GM12878 (cell line): ENCODE results near the gene PPL. TPM values are rescaled to one million over a fixed set of nuclear protein-coding genes. Genes with fewer than 3 reads are reported as not detected.

Experiments
- ATAC-seq: fragments of 200-7000 bp; cut with Tn5 transposase; 3 replicates; pipeline ENCODE4 v1.9.1; 2020; ENCODE audit warnings: mild to moderate bottlenecking, moderate library complexity
- BruUV-seq: library from RNA; stranded (reverse); fragments of 400-500 nt; replicated peaks from 2 replicates; lab custom pipeline; 2021; lab: Mats Ljungman, UMichigan
- CTCF ChIA-PET: fragments of 300-600 bp; sonication (Branson Sonifier 250); formaldehyde crosslinking; extraction: SDS; loops from one replicate; lab custom pipeline; 2021; ENCODE audit warnings: inconsistent platforms; lab: Yijun Ruan, JAX
- POLR2A ChIA-PET: fragments of 350-600 bp; formaldehyde crosslinking; extraction: SDS; loops from one replicate; lab custom pipeline; 2021; ENCODE audit warnings: inconsistent platforms; lab: Charles Lee
- RAD21 ChIA-PET: fragments of 300-600 bp; sonication (Branson Sonifier 250); formaldehyde crosslinking; loops from one replicate; lab custom pipeline; 2023; ENCODE audit warnings: antibody characterized with exemption; ENCODE audit not compliant: unreplicated experiment; lab: Charles Lee
- SMC1A ChIA-PET: fragments of 300-600 bp; sonication (Branson Sonifier 250); formaldehyde crosslinking; loops from one replicate; lab custom pipeline; 2023; ENCODE audit not compliant: unreplicated experiment, uncharacterized antibody; lab: Charles Lee
- DNase-seq: peaks from one replicate; pipeline ENCODE4 v3.0.0-alpha.2; 2011; ENCODE audit warnings: low read depth, low spot score
- FAIRE-seq: peaks from 3 replicates; lab custom pipeline; 2011; peaks lifted over from hg19 to GRCh38; lab: Jason Lieb, UNC
- H2AFZ ChIP-seq: 2 replicates; pipeline ENCODE4 v1.6.0; 2011; ENCODE audit warnings: low read depth, low read length, control low read depth; ENCODE audit not compliant: control insufficient read depth
- H3K27ac ChIP-seq: 2 replicates; pipeline ENCODE4 v1.5.1; 2011; ENCODE audit warnings: control low read depth; ENCODE audit not compliant: control insufficient read depth, insufficient read depth
- H3K27me3 ChIP-seq, 2 experiments: replicated peaks in 1 of 2; 2 replicates each; pipeline versions ENCODE4 v1.6.0 to v1.6.1; 2011; ENCODE audit warnings: low read length in 1 of 2; ENCODE audit not compliant: control insufficient read depth in 2 of 2, insufficient read depth in 2 of 2
- H3K36me3 ChIP-seq, 2 experiments: 2 replicates each; pipeline ENCODE4 v1.5.1; 2011; ENCODE audit warnings: low read length in 1 of 2; ENCODE audit not compliant: control insufficient read depth in 2 of 2, insufficient read depth in 2 of 2
- H3K4me1 ChIP-seq: 2 replicates; pipeline ENCODE4 v1.6.1; 2011; ENCODE audit warnings: mild to moderate bottlenecking, low read length, moderate library complexity, mixed read lengths; ENCODE audit not compliant: control insufficient read depth, insufficient read depth
- H3K4me2 ChIP-seq: 2 replicates; pipeline ENCODE4 v1.6.0; 2011; ENCODE audit warnings: control low read depth; ENCODE audit not compliant: control insufficient read depth, insufficient read depth
- H3K4me3 ChIP-seq: fragments of 200-600 bp; sonication (generic); 2 replicates; pipeline ENCODE4 v1.5.1; 2016
- H3K79me2 ChIP-seq: 2 replicates; pipeline ENCODE4 v1.6.0; 2011; ENCODE audit warnings: low read length; ENCODE audit not compliant: control insufficient read depth, insufficient read depth
- H3K9ac ChIP-seq: 2 replicates; pipeline ENCODE4 v1.8.0; 2011; ENCODE audit warnings: low read length, control low read depth, mixed read lengths; ENCODE audit not compliant: control insufficient read depth, insufficient read depth
- H3K9me3 ChIP-seq: replicated peaks from 3 replicates; pipeline ENCODE4 v1.5.1; 2011; ENCODE audit warnings: mild to moderate bottlenecking, low read length; ENCODE audit not compliant: control insufficient read depth, insufficient read depth
- H4K20me1 ChIP-seq: 2 replicates; pipeline ENCODE4 v1.6.0; 2011; ENCODE audit not compliant: control insufficient read depth, insufficient read depth
- ATF7 ChIP-seq: fragments of 450-650 bp; IDR thresholded peaks from 2 replicates; pipeline ENCODE4 v1.6.1; 2016; ENCODE audit warnings: low read depth, mild to moderate bottlenecking
- BHLHE40 ChIP-seq, 2 experiments: fragments of 450-650 bp in 1 of 2; IDR thresholded peaks; 2 replicates each; pipeline ENCODE4 v1.6.1; 2011 to 2017; ENCODE audit warnings: low read depth in 2 of 2, borderline replicate concordance in 1 of 2, improper control_type of control experiment in 1 of 2, low read length in 1 of 2, mild to moderate bottlenecking in 1 of 2
- CEBPB ChIP-seq, 2 experiments: fragments of 150-350 bp in 1 of 2; IDR thresholded peaks; 2 replicates each; pipeline ENCODE4 v1.6.1; 2012 to 2014; ENCODE audit warnings: low read depth in 2 of 2, low read length in 2 of 2, borderline replicate concordance in 1 of 2, inconsistent platforms in 1 of 2
- ELK1 ChIP-seq: IDR thresholded peaks from 2 replicates; pipeline ENCODE4 v1.6.1; 2012; ENCODE audit warnings: low read depth, low read length, improper control_type of control experiment
- PAX8 ChIP-seq: fragments of 450-650 bp; IDR thresholded peaks from 2 replicates; pipeline ENCODE4 v1.6.1; 2017; ENCODE audit warnings: mild to moderate bottlenecking, moderate library complexity
- SKIL ChIP-seq: fragments of 450-650 bp; IDR thresholded peaks from 2 replicates; pipeline ENCODE4 v1.6.1; 2017; ENCODE audit warnings: mild to moderate bottlenecking, low read depth, inconsistent platforms; ENCODE audit not compliant: poor library complexity, severe bottlenecking
- SUZ12 ChIP-seq: fragments of 200-600 bp; sonication (generic); IDR thresholded peaks from one replicate; pipeline ENCODE4 v1.6.1; 2018; ENCODE audit warnings: antibody characterized with exemption, mild to moderate bottlenecking; ENCODE audit not compliant: unreplicated experiment
- ZBTB33 ChIP-seq: fragments of 450-650 bp; IDR thresholded peaks from 2 replicates; pipeline ENCODE4 v1.6.1; 2017; ENCODE audit warnings: mild to moderate bottlenecking
- ZNF622 ChIP-seq: fragments of 450-650 bp; IDR thresholded peaks from 2 replicates; pipeline ENCODE4 v1.6.1; 2017; ENCODE audit warnings: mild to moderate bottlenecking, inconsistent platforms
- WGBS: methylation state at CpG from one replicate; pipeline ENCODE4 v1.1.6; 2016; ENCODE audit warnings: low lambda C conversion rate; ENCODE audit not compliant: insufficient replicate concordance, insufficient coverage; ENCODE audit errors: missing lambda C conversion rate; 5-methylcytosine and 5-hydroxymethylcytosine counted together
- in situ Hi-C: fragments of 300-500 bp; cut with MboI; formaldehyde crosslinking; loops from 9 replicates; pipeline ENCODE4 v1.14.3; 2018; ENCODE audit warnings: mixed read lengths
- intact Hi-C: fragments of 100-400 bp; cut with micrococcal nuclease; formaldehyde crosslinking; loops from one replicate; pipeline ENCODE4 v1.14.2; 2022; ENCODE audit not compliant: unreplicated experiment
- polyA plus RNA-seq, 11 experiments: library from polyadenylated mRNA; depleted of rRNA in 4 of 11; unstranded in 6 of 11; stranded (reverse) in 5 of 11; fragments of >200 nt; fragmentation: Nextera tagmentation in 4 of 11; fragmentation: Illumina TruSeq in 1 of 11; extraction: Ambion mirVana in 4 of 11; extraction: Trizol in 1 of 11; gene quantifications; 1 replicate in 1 of 11; 2 replicates in 10 of 11; pipeline versions ENCODE4 v1.2.1 to v1.2.3, GENCODE V29; 2011 to 2016; ENCODE audit warnings: inconsistent platforms in 2 of 11, missing spikeins in 2 of 11, low read depth in 1 of 11
- total RNA-seq, 4 experiments: library from RNA; depleted of rRNA in 3 of 4; stranded (reverse); fragments of >200 nt in 3 of 4; fragmentation: Illumina TruSeq in 1 of 4; extraction: Trizol in 1 of 4; gene quantifications; 2 replicates each; pipeline versions ENCODE4 v1.2.1 to v1.2.3, GENCODE V29; 2013 to 2021
- TF ChIP-seq, protein P1 (sequence below): fragments of 450-650 bp; IDR thresholded peaks from 2 replicates; pipeline ENCODE4 v1.6.1; 2017; ENCODE audit warnings: mild to moderate bottlenecking, moderate library complexity

PPL gene
- total and polyA plus RNA-seq, 10 of the 15 experiments (the other 5 are each of a cell fraction or from before 2014, with no cell fraction given): 0.03 to 0.47 (median 0.05) TPM; not detected in 2

DNA sequence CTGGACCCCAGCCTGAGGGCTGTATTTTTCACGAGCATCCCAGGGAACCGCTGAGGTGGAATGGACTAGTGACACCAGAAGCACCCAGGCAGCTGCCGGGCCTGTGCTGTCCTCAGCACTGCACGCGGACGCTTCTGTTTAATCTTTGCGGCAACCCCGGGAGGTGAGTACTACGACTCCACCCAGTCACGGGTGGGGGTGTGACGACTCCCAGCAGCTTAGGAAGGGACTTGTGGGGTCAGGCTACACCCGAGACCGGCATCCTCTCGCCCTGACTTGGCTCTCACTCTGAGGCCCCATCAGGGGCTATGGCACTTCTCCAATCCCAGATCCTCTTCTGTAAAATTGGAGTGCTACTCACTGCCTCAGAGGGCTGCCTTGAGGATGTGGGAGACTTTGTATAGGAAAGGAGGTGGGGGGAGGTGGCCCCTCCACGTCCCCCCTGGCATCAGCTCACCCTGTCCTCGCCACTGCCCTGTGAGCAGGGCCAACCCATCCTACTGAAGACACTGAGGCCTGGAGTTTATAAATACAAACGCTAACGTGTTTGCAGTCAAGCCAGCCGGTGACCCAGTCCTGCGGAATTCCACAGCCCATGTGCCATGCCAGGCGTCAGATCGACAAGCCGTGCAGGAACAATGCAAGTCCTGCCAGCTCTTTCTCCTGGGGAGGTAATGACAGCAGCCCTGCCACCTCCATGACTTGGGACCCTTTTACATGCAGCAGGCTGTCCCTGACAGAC lies 44.4 kb downstream of the PPL start:
- BruUV-seq: no TSS peak
- no peaks in the 10 kb centered on the region for H4K20me1 ChIP-seq
- CTCF ChIA-PET: no interaction called here
- H3K79me2 ChIP-seq: no peaks in the 10 kb centered on the region
- ATAC-seq (no peak), DNase-seq (no peak), FAIRE-seq (no peak)
- no peak overlapping the region for H3K9ac ChIP-seq
- H3K27ac ChIP-seq: no peak overlapping the region
- 70% methylated on average over 23 of the region's 23 CpGs for WGBS
- intact Hi-C loops (no loop called here), in situ Hi-C loops (no loop called here)
- SMC1A ChIA-PET: no interaction called here
- no peak overlapping the region for H3K4me3 ChIP-seq
- H3K4me2 ChIP-seq: no peak overlapping the region
- H3K27me3 ChIP-seq: no peaks in the 10 kb centered on the region
- no peaks in the 10 kb centered on the region for H3K9me3 ChIP-seq
- RAD21 ChIA-PET: no interaction called here
- no peaks in the 10 kb centered on the region for H3K4me1 ChIP-seq
- no peaks in the 10 kb centered on the region for H3K36me3 ChIP-seq
- POLR2A ChIA-PET: no interaction called here
- no peak overlapping the region for H2AFZ ChIP-seq
- no peak for TF ChIP-seq BHLHE40 (IDR thresholded peaks at IDR 0.05; ENCODE audit: borderline replicate concordance in 1 of 2, low read depth in 2 of 2, low read length in 1 of 2)
- no peak for TF ChIP-seq ELK1
- TF ChIP-seq PAX8: no peak
- TF ChIP-seq, protein P1, sequence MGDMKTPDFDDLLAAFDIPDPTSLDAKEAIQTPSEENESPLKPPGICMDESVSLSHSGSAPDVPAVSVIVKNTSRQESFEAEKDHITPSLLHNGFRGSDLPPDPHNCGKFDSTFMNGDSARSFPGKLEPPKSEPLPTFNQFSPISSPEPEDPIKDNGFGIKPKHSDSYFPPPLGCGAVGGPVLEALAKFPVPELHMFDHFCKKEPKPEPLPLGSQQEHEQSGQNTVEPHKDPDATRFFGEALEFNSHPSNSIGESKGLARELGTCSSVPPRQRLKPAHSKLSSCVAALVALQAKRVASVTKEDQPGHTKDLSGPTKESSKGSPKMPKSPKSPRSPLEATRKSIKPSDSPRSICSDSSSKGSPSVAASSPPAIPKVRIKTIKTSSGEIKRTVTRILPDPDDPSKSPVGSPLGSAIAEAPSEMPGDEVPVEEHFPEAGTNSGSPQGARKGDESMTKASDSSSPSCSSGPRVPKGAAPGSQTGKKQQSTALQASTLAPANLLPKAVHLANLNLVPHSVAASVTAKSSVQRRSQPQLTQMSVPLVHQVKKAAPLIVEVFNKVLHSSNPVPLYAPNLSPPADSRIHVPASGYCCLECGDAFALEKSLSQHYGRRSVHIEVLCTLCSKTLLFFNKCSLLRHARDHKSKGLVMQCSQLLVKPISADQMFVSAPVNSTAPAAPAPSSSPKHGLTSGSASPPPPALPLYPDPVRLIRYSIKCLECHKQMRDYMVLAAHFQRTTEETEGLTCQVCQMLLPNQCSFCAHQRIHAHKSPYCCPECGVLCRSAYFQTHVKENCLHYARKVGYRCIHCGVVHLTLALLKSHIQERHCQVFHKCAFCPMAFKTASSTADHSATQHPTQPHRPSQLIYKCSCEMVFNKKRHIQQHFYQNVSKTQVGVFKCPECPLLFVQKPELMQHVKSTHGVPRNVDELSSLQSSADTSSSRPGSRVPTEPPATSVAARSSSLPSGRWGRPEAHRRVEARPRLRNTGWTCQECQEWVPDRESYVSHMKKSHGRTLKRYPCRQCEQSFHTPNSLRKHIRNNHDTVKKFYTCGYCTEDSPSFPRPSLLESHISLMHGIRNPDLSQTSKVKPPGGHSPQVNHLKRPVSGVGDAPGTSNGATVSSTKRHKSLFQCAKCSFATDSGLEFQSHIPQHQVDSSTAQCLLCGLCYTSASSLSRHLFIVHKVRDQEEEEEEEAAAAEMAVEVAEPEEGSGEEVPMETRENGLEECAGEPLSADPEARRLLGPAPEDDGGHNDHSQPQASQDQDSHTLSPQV: no peak
- TF ChIP-seq CEBPB (IDR thresholded peaks at IDR 0.05; ENCODE audit: borderline replicate concordance in 1 of 2, low read depth in 2 of 2, low read length in 2 of 2): no peak
- no peak for TF ChIP-seq ATF7
- TF ChIP-seq SKIL: no peak
- no peak for TF ChIP-seq SUZ12
- no peak for TF ChIP-seq ZNF622
- no peak for TF ChIP-seq ZBTB33
